GM19438 (cell line): ENCODE results near the gene IL10RB.

Experiments
- ATAC-seq: cut with Tn5 transposase; IDR thresholded peaks from one replicate; pipeline ENCODE4 v1.9.1; 2021; ENCODE audit warnings: low read depth; ENCODE audit not compliant: unreplicated experiment

IL10RB gene

DNA sequence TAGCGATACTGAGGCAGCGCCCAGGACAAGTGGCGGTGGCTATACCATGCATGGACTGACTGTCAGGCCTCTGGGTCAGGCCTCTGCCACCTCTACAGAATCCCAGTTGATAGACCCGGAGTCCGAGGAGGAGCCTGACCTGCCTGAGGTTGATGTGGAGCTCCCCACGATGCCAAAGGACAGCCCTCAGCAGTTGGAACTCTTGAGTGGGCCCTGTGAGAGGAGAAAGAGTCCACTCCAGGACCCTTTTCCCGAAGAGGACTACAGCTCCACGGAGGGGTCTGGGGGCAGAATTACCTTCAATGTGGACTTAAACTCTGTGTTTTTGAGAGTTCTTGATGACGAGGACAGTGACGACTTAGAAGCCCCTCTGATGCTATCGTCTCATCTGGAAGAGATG, 3.2 kb upstream of the IL10RB start:
- ATAC-seq, result no peak

DNA sequence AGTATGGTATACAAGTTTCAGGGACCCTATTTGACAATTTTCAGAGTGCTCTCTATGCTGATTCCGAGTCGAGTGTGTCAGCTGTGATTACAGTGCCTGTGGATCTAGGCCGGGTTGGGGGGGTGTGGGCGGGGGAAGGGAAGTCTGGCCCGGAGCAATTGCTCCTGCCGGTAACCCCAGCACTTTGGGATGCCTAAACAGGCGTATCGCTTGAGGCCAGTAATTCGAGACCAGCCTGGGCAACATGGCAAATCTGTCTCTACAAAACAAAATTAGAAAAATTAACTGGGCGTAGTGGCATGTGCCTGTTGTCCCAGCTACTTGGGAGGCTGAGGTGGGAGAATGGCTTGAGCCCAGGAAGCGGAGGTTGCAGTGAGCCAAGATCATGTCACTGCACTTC, 1.6 kb upstream of the IL10RB start:
- no peak for ATAC-seq

DNA sequence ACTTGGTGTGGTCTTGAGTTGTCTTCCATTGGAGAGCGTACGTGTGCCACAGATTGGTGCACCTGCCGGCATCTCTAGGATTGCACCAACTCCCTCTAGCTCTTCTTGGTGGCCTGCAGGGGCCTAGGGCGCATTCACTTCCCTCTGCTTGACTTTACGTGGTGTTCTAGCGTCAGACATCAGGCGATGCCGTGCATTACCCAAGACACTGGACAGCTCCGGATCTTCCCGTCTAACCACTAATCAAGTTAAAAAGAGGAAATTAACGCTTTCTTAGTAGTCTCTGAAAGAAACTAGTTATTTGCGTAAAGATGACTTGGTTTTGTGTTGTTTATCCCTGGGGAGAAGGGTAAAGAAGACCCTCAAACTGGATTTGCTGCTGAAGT, 510 bp upstream of the IL10RB start:
- ATAC-seq, result peak; percentile 43

DNA sequence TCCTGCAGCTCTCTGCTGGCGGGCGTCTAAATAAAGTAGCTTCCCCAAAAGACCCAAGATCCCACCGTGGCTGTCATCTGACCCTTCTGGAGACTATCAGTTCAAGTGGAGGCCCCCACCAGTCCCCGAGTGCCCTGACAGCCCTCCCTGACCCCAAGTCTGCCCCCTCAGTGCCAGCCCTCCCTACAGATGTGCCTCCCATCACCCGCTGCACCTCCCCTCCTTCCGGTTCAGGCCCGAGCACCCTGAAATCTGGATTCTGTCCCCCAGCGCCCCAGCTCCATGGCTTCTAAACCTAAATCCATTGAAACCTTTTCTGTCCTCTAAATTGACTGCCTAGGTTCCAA, 595 bp downstream of the IL10RB start:
- no peak for ATAC-seq

DNA sequence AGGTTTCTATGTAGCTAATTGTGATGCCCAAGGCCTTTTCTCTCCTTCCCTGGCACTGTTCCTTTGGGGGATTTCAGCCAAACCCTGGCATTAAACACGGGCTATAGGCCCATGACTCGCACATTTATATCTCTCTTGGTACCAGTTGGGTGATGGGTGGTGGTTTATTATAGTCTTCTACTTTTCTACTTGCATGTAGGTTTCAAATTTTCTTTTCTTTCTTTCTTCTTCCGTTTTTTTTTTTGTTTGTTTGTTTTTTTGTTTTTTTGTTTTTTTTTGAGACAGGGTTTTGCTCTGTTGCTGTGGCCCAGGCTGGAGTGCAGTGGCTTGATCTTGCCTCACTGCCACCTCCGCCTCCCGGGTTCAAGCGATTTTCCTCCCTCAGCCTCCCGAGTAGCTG, 1.1 kb downstream of the IL10RB start:
- ATAC-seq, result no peak

DNA sequence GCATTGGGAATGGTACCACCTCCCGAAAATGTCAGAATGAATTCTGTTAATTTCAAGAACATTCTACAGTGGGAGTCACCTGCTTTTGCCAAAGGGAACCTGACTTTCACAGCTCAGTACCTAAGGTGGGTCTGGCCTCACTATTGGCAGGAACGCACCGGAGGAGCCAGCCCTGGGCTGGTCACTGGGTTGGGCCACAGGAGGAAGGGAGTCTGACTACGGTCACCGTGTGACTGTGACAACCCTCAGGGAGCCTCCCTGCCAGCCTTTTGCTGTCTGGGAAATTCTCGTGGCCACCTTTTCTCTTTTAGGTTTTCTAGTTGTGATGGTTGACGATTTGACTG, 2.2 kb downstream of the IL10RB start:
- ATAC-seq, result peak; percentile 3

DNA sequence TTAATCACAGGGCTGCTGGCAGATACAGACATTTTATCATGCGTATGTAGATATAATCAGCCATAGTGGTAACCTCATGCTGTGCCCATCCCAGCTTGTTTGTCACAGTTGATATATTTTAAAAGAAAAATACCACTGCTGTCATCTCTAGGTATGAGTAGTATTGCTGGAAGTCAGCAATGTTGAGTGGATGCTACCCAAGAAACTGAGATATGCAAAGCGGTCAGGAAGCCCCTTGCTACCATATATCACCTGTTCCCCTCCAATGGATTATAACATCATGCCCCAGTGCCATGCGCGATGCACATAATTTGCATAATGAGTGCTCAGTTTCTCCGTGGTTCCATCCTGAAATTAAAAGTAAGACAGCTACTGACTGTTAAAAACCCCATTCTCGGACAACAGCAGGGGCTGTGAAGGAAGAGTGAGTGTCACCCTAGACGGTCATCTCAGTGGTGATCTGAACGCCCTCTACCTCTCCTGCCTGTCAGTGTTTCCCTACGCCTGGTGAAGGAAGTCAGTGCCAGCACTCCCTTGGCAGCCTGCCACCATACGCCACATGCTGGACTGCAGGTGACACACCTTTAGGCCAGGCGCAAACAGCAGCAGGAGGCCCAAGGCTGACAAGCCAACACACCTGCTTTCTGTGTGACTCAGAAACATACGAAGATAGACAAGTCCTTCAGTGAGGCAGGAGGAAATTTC, 2.7 kb downstream of the IL10RB start:
- peak; percentile 61 for ATAC-seq

DNA sequence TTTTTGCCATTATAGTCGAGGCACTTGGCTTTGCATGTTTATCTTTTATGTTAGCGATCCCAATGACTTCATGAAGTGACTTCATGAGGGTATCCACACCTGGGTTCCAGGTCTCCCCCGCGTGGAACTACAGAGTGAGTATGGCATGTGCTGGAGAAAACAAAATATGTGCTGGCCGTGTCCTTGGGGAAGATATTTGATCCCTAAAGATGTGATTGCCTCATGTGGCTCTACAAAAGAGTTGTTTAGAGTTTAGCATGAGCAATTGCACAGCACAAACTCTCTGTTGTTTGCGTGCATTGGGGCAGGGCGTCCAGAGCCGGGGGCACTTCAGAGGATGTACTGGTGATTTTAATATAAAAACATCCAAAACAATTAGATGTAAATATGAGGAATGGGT, 4.8 kb downstream of the IL10RB start:
- no peak for ATAC-seq

DNA sequence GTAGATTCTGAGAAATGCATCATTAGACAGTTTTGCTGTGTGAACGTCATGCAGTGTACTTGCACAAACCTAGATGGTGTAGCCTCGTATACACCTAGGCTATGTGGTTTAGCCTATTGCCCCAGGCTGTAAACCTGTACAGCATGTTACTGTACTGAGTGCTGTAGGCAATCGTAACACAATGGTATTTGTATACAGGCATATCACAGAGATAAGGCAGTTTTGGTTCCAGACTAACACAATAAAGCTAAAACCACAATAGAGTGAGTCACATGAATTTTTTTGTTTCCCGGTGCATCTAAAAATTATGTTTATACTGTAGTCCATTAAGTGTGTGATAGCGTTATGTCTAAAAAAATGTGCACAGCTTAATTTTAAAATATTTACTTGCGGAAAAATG, 6.9 kb downstream of the IL10RB start:
- ATAC-seq, result no peak

DNA sequence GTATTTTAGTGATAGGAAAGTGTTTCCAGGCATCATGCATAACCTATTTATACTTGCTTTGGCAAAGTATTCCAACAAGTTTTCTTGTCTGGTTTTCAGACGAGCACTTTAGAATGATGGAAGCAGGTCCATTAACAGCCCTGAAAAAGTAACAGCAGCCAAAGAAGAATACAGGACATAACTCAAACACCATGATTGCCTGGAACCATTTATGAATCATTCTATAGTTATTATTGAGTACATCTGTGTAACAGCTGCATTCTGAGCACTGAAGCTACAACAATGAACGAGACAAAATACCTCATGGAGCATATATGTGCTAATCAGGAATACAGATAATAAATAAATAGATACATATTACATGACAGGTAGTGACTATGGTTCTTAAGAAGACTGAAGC, 12.6 kb downstream of the IL10RB start:
- ATAC-seq, result no peak

DNA sequence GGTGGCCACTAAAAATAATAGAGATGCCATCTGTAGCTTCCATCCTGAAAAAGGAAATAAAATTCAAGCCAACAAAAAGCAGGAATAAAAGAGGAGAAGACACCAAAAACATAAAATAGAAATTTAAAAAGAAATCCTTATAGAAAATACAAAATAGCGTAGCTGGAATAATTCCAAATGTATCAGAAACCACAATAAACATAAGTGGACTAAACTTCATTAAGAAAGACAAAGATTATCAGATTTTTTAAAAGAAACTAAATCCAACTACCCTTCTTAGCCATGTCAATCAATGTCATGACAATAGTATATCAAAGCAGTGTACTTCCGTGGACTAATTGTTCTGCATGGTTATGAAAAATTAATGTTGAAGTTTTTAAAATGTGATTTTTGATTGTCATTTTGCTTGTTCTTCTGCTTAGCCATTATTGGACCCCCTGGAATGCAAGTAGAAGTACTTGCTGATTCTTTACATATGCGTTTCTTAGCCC, 13.2 kb downstream of the IL10RB start:
- no peak for ATAC-seq

DNA sequence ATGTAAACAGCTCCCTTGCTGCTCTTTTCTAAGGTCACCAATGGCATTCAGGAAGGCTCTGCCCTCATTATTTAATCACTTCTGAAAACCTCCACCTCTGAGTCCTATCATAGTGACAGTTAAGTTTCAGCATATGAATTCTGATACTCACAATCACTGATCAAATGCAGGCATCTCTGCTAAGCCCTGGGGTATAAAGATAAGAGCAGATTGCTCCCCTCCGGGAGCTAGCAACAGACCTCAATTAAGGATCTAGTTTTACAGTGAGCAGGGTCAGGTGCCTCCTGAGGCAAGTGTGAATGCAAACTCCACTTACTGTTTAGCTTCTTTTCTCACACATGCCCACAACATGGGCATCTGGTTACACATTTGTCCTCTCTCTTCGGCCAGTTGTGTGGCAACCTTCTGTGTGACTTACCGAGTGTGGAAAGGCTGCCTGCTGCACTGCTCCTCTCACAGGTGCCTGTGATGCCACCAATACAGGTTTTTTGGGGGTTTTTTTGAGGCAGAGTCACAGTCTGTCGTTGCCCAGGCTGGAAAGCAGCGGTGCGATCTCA, 15.0 kb downstream of the IL10RB start:
- no peak for ATAC-seq

DNA sequence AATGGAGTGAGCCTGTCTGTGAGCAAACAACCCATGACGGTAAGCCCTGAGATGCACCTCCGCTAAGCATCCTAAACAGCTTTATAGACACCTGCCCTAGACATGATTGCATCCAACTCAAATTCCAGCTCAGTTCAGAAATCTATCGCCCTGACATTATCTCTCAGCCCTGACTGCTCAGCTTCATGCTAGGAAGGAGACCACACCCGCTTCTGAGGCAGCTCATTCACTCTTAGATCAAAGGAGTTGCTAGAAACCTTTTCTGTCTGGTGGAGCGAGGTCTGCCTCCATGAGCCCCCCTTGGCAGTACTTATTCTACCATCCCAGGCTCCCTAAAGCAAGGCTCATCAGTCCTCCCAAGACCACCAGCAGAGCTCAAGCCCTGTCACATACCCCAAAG, 17.0 kb downstream of the IL10RB start:
- no peak for ATAC-seq

DNA sequence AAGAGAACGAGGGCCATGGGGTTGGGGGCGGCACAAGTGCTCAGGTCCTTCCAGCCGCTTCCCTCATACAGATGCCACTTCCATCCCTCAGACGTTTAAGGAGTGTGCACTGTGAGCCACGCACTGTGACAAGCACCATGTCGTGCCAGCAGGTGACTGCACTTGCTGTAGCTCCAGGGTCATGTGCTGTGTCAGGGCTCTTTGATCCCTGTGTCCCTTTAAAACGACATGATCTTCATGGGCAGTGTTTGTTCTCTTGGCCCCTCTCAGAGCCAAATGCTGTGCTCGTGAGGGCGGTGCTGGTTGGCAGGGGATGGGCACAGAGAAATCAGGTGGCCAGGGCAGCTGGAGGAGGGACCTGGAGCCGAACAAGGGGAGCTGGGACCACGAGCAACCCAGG, 19.9 kb downstream of the IL10RB start:
- no peak for ATAC-seq

DNA sequence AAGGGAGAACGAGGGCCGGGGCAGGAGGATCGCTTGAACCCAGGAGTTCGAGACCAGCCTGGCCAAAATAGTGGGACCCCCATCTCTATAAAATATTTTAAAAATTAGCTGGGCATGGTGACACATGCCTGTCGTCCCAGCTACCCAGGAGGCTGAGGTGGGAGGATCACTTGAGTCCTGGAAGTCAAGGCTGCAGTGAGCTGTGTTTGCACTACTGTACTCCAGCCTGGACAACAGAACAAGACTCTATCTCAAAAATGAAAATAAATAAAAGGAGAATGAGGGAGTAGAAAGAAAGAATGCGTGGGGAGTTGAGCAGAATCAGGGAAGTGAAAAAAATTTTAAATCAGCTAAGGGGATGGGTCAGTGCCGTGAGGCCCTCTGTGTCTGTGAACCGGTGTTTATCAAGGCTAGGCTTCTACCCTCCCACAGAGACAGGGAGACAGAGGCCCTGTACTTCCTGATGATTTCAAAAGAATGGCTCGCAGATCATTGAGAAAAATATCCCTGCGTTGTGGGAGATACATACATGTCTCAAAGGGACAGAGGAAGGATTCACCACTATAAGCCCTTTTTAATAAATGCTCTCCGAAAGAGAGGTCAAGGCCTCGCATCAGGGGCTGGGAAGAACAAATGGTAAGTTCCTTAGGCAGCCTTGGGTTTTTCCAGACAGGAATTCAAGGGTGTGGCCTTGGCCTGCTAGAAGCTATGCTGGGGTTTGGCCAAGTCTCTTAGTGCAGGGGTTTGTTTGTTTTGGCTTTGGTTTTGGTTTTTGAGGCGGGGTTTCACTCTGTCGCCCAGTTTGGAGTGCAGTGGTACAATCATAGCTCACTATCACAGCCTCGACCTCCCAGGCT, 20.7 kb downstream of the IL10RB start:
- ATAC-seq, result no peak

DNA sequence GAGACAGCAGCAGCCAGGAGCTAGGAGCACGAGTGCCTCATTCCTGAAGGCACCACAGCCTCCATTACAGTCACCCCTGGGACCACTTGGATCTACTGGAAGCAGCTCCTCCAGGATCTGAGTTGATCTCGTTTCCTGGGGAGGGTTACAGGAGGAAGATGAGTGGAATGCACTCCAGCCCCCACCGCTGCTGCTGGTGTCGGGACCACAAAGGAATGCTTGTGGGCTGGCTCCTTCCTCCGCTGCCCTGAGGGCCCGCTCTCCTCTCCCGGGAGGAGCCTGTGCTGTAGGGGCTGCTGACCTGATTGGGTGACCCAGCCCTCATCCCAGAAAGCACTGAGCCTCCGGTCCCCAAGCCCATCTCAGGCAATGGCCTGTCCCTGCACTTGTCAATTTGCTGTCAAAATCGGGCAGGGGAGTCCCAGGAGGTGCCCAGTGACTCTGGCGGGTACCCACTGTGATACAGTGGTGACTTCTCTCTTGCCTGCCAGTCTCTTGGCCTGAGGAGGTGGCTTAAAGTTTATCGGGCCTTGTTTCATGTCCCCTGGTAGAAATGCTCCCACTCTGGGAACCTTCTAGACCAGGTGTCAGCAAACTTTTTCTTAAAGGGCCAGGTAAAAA, 23.1 kb downstream of the IL10RB start:
- no peak for ATAC-seq

DNA sequence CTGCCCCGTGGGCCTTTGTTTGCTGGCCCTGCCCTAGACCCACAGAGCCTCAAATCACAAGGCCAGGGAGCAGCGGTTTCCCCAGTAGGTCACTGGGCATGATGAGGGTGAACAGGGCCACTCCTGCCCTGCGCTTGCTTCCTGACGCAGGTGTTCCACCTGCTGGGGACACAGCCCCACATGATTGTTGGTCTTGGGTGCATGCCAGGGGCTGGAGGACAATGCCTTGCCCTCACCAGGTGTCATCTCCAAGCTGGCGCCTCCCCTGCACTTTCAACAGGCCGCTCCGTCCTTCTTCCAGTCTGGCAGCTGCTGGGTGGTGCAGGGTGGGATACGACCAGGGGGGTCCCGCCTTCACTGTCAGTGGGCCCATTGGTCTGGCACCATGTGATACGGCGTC, 24.3 kb downstream of the IL10RB start:
- ATAC-seq, result no peak

DNA sequence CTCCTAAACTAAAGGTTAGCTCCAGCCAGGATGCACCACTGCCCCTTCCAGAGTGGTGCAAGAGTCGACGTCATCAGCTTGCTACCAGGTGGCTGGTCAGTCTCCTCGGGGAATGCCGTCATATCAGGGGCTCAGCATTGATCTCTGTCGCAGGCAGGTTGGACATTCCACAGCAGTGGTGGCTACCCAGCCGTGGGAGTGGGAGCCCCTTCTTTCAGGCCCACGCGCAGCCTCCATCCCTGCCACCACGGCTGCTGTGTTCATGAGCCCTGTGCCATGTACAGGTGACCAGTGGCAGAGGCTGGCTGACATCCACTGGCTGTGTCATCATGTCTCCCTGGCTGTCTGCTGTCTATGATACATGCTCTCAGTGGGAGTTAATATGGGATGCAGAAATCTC, 25.5 kb downstream of the IL10RB start:
- no peak for ATAC-seq

DNA sequence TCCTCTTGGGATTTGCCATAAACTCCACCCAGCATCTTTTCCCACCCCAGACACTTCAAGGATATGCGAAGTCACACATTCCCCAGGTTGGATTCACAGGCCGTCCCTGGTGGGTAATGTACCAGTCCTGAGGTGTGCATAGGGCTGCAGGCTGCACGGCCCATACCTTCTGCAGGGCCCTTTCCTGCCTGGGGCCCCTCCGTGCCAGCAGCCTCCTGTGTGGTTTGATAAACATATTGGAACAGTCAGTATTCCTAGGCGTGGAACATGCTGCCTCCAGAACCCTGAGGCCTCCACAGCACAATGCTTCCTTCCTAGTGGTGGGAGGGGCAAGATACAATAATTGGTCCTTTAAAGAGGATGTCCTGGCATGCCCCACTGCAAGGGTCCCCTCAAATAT, 26.6 kb downstream of the IL10RB start:
- no peak for ATAC-seq

DNA sequence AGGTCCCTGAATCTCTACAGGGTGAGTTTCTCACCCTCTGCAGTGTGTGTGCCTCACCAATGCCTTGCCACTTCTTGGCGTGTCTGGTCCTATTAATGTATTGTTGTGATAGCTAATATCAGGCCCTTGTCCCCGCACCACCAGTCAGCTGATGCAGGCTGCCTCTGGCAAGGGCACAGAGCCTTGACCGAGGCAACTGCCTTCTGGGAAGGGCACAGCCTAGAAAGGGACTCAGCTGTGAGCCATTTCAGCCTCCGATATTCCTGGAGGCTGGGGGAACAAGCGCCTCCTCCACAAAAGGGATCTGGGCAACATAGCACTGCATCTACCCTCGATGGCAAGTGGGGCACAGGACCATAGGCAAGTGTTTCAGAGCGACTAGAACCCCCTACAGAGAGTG, 27.0 kb downstream of the IL10RB start:
- ATAC-seq, result no peak

DNA sequence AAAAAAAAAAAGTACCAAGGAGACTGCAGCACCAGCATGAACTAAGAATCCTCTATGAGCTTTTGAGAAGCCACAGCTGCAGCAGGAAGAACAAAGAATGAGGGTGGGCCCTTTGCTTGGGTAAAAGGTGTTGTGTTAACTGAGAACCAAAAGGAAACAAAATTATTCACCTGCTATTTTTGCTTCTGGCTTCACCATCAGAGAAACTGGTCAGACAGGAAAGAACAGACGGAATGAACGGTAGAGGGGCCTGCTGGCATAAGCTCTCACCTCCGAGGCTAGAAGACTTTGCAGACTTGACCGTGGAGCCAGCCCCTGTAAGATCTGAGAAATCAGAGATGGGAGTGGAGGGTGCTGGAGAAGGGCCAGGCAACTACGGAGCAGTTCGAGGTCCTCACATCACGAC, 27.6 kb downstream of the IL10RB start:
- ATAC-seq, result no peak

DNA sequence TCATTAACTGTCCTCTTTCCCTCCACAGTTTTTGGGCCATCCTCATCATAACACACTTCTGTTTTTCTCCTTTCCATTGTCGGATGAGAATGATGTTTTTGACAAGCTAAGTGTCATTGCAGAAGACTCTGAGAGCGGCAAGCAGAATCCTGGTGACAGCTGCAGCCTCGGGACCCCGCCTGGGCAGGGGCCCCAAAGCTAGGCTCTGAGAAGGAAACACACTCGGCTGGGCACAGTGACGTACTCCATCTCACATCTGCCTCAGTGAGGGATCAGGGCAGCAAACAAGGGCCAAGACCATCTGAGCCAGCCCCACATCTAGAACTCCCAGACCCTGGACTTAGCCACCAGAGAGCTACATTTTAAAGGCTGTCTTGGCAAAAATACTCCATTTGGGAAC, 30.0 kb downstream of the IL10RB start:
- no peak for ATAC-seq
